Measurements from ENCODE around the gene IDH3A. TPM values are rescaled to one million over a fixed set of nuclear protein-coding genes. Genes with fewer than 3 reads are reported as not detected.
A peak's percentile ranks its signal among the peaks of the same experiment; 100 is the strongest.

The IDH3A gene
- total RNA-seq, 1 experiment from 2014 or later = 40.2 TPM

- H3K27ac ChIP-seq (ENCODE audit: insufficient read length, low read depth, low read length) = no peak overlapping the region
- no peak overlapping the region for H2BK5ac ChIP-seq (ENCODE audit: insufficient read length, low read length)
- no peak overlapping the region for H3K14ac ChIP-seq (ENCODE audit: insufficient read depth, low read length)
- Mint-ChIP-seq H3K9me3 (no peaks in the 10 kb centered on the region; a peak in 1 of 5 replicates), H3K36me3 (ENCODE audit: insufficient read depth in 1 of 3, low read depth in 3 of 3) (peaks cover 0 to 3% (median 3%) of the 10 kb centered on the region in 3 experiments; a peak in 3 of 7 replicates), H3K27me3 (ENCODE audit: low read depth) (peaks cover 2% of the 10 kb centered on the region; the same call in 1 of the 2 replicates), H3K4me1 (peaks cover 22 to 27% of the 10 kb centered on the region in 2 experiments), H3K27ac (peak overlapping the region; percentile 21 to 98 (median 87); a peak in 2 of 7 replicates), H3K4me3 (peak overlapping the region in 1 of 2 experiments; percentile 14; a peak in 2 of 5 replicates)
- no peak overlapping the region for H3K4me2 ChIP-seq (ENCODE audit: insufficient read depth, insufficient read length, low read length)
- H4K20me1 ChIP-seq (ENCODE audit: control insufficient read depth, insufficient read depth, insufficient read length) = no peaks in the 10 kb centered on the region
- H2BK15ac ChIP-seq (ENCODE audit: low read depth, low read length) = no peak overlapping the region
- H2AFZ ChIP-seq (ENCODE audit: low read length) = no peak overlapping the region
- H3K79me2 ChIP-seq (ENCODE audit: insufficient read depth, low read length) = no peaks in the 10 kb centered on the region
- no peak overlapping the region for H3K18ac ChIP-seq (ENCODE audit: insufficient read length, low read depth, low read length)
- TF ChIP-seq CTCF (conservative IDR thresholded peaks at IDR 0.05) = no peak
- no peak overlapping the region for H3K4ac ChIP-seq (ENCODE audit: low read depth, low read length)
- H2BK12ac ChIP-seq (ENCODE audit: insufficient read length, low read depth, low read length) = no peak overlapping the region
- no peak overlapping the region for H3K9ac ChIP-seq (ENCODE audit: extremely low read depth, insufficient read length, low read length)
- no peak overlapping the region for H3T11ph ChIP-seq (ENCODE audit: low read length)
- H2BK20ac ChIP-seq (ENCODE audit: low read depth, low read length, poor library complexity, severe bottlenecking) = no peak overlapping the region
- no peaks in the 10 kb centered on the region for H3K9me3 ChIP-seq (ENCODE audit: control insufficient read depth, low read depth, low read length)
- no peak overlapping the region for H2AK5ac ChIP-seq (ENCODE audit: insufficient read length, low read length)
- H3K79me1 ChIP-seq (ENCODE audit: insufficient read depth, low read depth, low read length, poor library complexity, severe bottlenecking) = no peaks in the 10 kb centered on the region
- no peak overlapping the region for H4K91ac ChIP-seq (ENCODE audit: insufficient read length, low read depth, low read length)
- no peak overlapping the region for H4K5ac ChIP-seq (ENCODE audit: insufficient read length, low read depth, low read length)
- no peak overlapping the region for H3K56ac ChIP-seq (ENCODE audit: insufficient read length, low read depth, low read length)
- no peak overlapping the region for H4K8ac ChIP-seq (replicated peaks; ENCODE audit: insufficient read length, low read depth, low read length)
- DNase-seq = no peak
- H2BK120ac ChIP-seq (ENCODE audit: low read depth, low read length, poor library complexity, severe bottlenecking) = no peak overlapping the region
- H3K23ac ChIP-seq (ENCODE audit: insufficient read length, low read depth, low read length) = no peak overlapping the region
- H3K27me3 ChIP-seq (ENCODE audit: insufficient read depth, low read length) = no peaks in the 10 kb centered on the region
- peaks cover 3% of the 10 kb centered on the region; the same call in 1 of the 2 replicates for H3K4me1 ChIP-seq (ENCODE audit: insufficient read depth, low read length)
- WGBS (ENCODE audit: extremely low coverage, insufficient read length, low lambda C conversion rate) = no CpG with 5 or more reads among the region's 8 CpGs
- peaks cover 6% of the 10 kb centered on the region for H3K23me2 ChIP-seq (ENCODE audit: insufficient read length, low read depth, low read length, poor library complexity, severe bottlenecking)
Measured at GRCh38 chr15:78129077-78129750, 19.9 kb upstream of the IDH3A start.
